ENCODE measurements around the gene SSB.
A peak's percentile ranks its signal among the peaks of the same experiment; 100 is the strongest.
"Not testable (repeated sequence)": the region's sequence is repeated elsewhere in the genome, so short reads cannot be mapped to it uniquely, and the experiment has no call there.

The SSB gene

DNA sequence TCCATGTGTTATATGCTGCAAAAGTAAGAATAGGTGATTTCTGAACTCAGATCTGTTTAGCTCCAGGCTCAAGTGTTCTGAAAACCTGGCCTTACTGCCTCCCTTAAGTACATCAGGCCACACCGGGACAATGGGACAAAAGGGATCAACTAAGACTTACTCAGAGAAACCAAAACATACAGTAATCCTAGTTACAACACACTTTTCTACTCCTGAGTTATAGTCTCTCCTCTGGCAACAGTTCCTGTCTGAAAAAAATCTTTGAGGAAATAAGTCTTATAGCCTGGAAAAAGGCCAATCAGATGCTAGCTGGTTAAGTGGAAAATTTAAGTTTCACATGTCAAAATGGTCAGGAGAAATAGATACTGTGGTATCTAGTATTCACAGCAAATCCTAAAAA is 20.4 kb downstream of the SSB start:
- DNase-seq (ENCODE audit: low spot score), result no peak
- TF ChIP-seq, protein P1, sequence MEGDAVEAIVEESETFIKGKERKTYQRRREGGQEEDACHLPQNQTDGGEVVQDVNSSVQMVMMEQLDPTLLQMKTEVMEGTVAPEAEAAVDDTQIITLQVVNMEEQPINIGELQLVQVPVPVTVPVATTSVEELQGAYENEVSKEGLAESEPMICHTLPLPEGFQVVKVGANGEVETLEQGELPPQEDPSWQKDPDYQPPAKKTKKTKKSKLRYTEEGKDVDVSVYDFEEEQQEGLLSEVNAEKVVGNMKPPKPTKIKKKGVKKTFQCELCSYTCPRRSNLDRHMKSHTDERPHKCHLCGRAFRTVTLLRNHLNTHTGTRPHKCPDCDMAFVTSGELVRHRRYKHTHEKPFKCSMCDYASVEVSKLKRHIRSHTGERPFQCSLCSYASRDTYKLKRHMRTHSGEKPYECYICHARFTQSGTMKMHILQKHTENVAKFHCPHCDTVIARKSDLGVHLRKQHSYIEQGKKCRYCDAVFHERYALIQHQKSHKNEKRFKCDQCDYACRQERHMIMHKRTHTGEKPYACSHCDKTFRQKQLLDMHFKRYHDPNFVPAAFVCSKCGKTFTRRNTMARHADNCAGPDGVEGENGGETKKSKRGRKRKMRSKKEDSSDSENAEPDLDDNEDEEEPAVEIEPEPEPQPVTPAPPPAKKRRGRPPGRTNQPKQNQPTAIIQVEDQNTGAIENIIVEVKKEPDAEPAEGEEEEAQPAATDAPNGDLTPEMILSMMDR (IDR thresholded peaks at IDR 0.05; ENCODE audit: borderline replicate concordance, control extremely low read depth, extremely low read depth, insufficient read depth, missing control alignments), result no peak
- in situ Hi-C loops (cut with MboI; ENCODE audit: low sequenced_read_pairs, unreplicated experiment), result no loop called here

DNA sequence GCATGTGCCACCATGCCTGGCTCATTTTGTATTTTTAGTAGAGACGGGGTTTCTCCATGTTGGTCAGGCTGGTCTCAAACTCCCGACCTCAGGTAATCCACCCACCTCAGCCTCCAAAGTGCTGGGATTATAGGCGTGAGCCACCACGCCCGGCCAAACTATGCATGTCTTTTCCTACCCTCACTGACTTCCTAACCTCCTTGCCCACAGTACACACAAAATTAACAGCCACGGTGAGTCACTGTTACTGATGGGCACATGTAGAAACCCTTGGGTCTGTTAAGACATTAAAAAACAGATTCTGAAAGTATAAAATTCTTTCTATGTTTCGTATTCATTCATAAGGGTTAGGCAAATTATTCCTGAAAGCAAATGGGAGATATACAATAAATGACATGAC is 21.4 kb downstream of the SSB start:
- in situ Hi-C loops (cut with MboI; ENCODE audit: low sequenced_read_pairs, unreplicated experiment), result loop anchor here (10.0 kb wide), 1 partner anchor 105 kb away; no protein-coding TSS in a partner anchor
- DNase-seq (ENCODE audit: low spot score), result not testable (repeated sequence)

DNA sequence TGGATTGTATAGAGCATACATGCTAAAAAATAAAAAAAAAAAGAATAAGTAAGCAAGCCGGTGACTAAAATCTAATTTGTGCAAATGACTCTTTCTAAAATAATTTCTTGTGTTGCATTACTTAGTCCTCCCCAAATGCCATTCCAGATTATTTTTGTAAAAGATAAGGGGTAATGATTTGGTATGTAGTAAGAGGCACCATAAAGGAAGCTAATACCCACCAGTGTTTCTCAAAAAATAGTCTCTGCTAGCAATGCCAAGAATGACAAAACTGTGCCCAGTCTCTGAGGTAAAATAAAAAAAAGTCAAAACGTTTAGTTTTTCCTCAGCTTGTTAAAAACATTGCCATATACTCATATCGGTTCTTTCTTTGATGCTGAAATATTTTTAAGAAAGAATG is 23.4 kb downstream of the SSB start:
- in situ Hi-C loops (cut with MboI; ENCODE audit: low sequenced_read_pairs, unreplicated experiment), result loop anchor here (10.0 kb wide), 1 partner anchor 103 kb away; no protein-coding TSS in a partner anchor
- TF ChIP-seq, protein P1 (IDR thresholded peaks at IDR 0.05; ENCODE audit: borderline replicate concordance, control extremely low read depth, extremely low read depth, insufficient read depth, missing control alignments), result no peak
- no peak for DNase-seq (ENCODE audit: low spot score)

DNA sequence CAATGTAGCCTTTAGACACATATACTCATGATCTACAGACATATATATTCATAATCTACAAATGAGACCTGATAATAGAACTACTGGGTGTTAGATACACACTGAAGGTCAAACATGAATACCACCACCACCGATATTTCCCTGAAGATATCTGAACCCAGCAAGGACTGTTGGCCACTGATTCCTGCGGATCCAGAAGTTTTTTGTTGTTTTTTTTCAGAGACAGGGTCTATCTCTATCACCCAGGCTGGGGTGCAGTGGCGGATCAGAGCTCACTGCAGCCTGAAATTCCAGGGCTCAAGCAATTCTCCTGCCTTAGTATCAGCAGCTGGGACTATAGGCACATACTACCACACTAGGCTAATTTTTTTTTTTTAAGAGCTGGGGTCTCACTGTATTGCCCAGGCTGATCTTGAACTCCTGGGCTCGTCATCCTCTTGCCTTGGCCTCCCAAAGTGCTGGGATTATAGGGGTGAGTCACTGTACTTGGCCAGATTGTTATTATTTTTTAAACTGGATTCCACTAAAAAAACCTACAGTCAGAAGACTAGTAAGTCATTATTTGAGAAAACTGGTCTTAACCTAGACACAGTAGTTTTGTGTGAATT is 24.2 kb downstream of the SSB start:
- in situ Hi-C loops (cut with MboI; ENCODE audit: low sequenced_read_pairs, unreplicated experiment), result loop anchor here (10.0 kb wide), 1 partner anchor 102 kb away; no protein-coding TSS in a partner anchor
- TF ChIP-seq, protein P1 (IDR thresholded peaks at IDR 0.05; ENCODE audit: borderline replicate concordance, control extremely low read depth, extremely low read depth, insufficient read depth, missing control alignments), result no peak

DNA sequence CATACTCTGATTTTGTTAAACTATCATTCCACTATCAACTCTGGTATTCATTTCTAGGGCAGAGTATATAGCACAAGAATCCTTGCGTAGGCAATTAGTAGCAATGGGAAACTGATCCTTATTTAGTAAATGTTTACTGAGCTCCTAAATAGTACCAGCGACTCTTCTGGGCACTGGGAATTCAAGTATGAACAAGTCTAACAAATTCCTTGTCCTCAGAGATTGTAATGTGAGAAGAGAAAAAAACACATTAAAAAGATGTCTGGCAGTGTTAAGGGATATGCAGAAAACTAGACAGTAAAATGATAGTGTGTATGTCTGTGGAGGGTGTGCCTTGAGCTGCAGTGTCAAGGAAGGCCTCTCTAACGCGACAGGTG is 25.3 kb downstream of the SSB start:
- no peak for DNase-seq (ENCODE audit: low spot score)
- TF ChIP-seq, protein P1 (IDR thresholded peaks at IDR 0.05; ENCODE audit: borderline replicate concordance, control extremely low read depth, extremely low read depth, insufficient read depth, missing control alignments), result no peak
- in situ Hi-C loops (cut with MboI; ENCODE audit: low sequenced_read_pairs, unreplicated experiment), result loop anchor here (10.0 kb wide), 1 partner anchor 101 kb away; no protein-coding TSS in a partner anchor

More for the DNA sequence above, 24.2 kb downstream of the SSB start:
- DNase-seq (ENCODE audit: low spot score), result no peak

DNA sequence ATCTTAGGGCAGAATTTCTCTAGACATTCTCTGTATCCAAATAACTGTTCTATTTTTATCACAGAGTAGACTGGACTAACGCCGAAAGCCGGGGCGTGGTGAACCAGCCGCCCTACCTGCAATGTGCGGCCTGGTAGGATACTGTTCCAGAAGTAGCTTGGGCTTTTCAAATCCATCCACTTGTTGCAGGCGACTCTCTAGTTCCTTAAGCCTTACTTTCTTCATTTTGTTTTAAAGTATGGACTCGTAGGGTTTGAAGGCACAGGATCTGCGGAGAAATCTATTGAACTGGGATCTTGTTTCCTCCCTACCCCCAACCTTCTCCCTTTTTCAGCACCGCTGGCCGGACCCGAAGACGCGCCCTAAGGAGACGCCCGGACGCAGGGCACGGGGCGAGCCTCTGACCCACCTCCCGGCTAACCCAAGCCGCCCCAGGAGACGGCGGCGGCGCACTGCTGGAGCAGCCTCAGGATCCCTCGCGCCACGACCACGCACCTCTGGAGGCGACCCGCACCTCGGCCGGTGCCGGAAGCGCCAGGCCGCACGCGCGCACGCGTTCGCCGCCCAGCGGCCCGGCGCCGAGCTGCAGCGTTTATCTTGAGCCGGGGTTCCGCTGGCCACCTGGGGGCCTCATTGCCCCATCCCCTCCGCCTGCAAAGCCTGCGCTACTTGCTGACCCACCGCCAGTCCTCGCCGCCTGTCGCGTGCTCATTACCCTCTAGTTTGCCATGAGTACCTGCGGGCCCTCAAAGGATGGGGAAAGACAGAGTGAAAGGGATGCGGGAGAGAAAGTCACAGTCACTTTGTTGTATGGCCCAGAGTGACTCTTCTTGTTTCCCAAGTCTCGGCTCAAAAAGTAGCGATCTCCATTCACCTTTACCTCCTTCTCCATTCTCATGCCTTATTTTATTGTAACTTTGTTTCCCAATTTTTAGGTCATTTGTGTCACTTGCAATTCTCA is 26.0 kb downstream of the SSB start, which contains the start of gene METTL5:
Gene METTL5, minus strand, starts transcription at position 533 of the 961 bp plus-strand sequence. Its CDS starts 308 bp downstream, at position 225.
- peak; percentile 90 for DNase-seq (ENCODE audit: low spot score)
- in situ Hi-C loops (cut with MboI; ENCODE audit: low sequenced_read_pairs, unreplicated experiment), result loop anchor here (10.0 kb wide), 1 partner anchor 100 kb away; no protein-coding TSS in a partner anchor
- TF ChIP-seq, protein P1 (IDR thresholded peaks at IDR 0.05; ENCODE audit: borderline replicate concordance, control extremely low read depth, extremely low read depth, insufficient read depth, missing control alignments), result peak; percentile 100
